IMR-90 (cell line): ENCODE results near the gene OSBPL6.

ENCODE experiments used
- BHLHE40 ChIP-seq: fragments of 150-350 bp; IDR thresholded peaks from 2 replicates; pipeline ENCODE4 v1.6.1; 2016; ENCODE audit warnings: mild to moderate bottlenecking, low read depth, low read length
- CEBPB ChIP-seq: IDR thresholded peaks from 2 replicates; pipeline ENCODE4 v1.6.1; 2012; ENCODE audit warnings: low read depth, low read length, improper control_type of control experiment
- CTCF ChIP-seq: conservative IDR thresholded peaks from 2 replicates; pipeline ENCODE4 v1.5.1; 2012; ENCODE audit warnings: mild to moderate bottlenecking, low read depth, low read length, improper control_type of control experiment
- ELK1 ChIP-seq: fragments of 150-350 bp; IDR thresholded peaks from 2 replicates; pipeline ENCODE4 v1.6.1; 2016; ENCODE audit warnings: low read depth, mild to moderate bottlenecking, low read length, moderate library complexity, borderline replicate concordance
- MAFK ChIP-seq: IDR thresholded peaks from 2 replicates; pipeline ENCODE4 v1.6.1; 2012; ENCODE audit warnings: low read depth, low read length, improper control_type of control experiment
- MXI1 ChIP-seq: IDR thresholded peaks from 2 replicates; pipeline ENCODE4 v1.6.1; 2012; ENCODE audit warnings: low read depth, mild to moderate bottlenecking, low read length, moderate library complexity, borderline replicate concordance
- POLR2A ChIP-seq: IDR thresholded peaks from 2 replicates; pipeline ENCODE4 v1.6.1; 2012; ENCODE audit warnings: mild to moderate bottlenecking, low read depth, low read length
- RAD21 ChIP-seq: IDR thresholded peaks from 2 replicates; pipeline ENCODE4 v1.6.1; 2012; ENCODE audit warnings: low read length, improper control_type of control experiment
- RCOR1 ChIP-seq: IDR thresholded peaks from 2 replicates; pipeline ENCODE4 v1.6.1; 2012; ENCODE audit warnings: mild to moderate bottlenecking, low read length, improper control_type of control experiment; ENCODE audit not compliant: insufficient replicate concordance
- RFX5 ChIP-seq: IDR thresholded peaks from 2 replicates; pipeline ENCODE4 v1.8.0; 2012; ENCODE audit warnings: low read depth, mild to moderate bottlenecking, low read length, moderate library complexity
- SMC3 ChIP-seq: fragments of 150-350 bp; IDR thresholded peaks from 2 replicates; pipeline ENCODE4 v1.6.1; 2016; ENCODE audit warnings: low read depth, mild to moderate bottlenecking, antibody characterized with exemption, low read length, moderate library complexity
- USF2 ChIP-seq: fragments of 150-350 bp; IDR thresholded peaks from 2 replicates; pipeline ENCODE4 v1.6.1; 2017; ENCODE audit warnings: mild to moderate bottlenecking, antibody characterized with exemption, low read length, low read depth

- TF ChIP-seq RFX5: no peak
- TF ChIP-seq CTCF: no peak
- TF ChIP-seq MAFK: no peak
- TF ChIP-seq POLR2A: no peak
- no peak for TF ChIP-seq BHLHE40
- no peak for TF ChIP-seq SMC3
- TF ChIP-seq USF2: no peak
- TF ChIP-seq MXI1: no peak
- TF ChIP-seq ELK1: no peak
- TF ChIP-seq RAD21: no peak
- no peak for TF ChIP-seq RCOR1
- no peak for TF ChIP-seq CEBPB
Observed at GRCh38 chr2:178325268-178325667, 131.0 kb downstream of the OSBPL6 start.
